ENCODE data around the gene PREPL. TPM values are rescaled to one million over a fixed set of nuclear protein-coding genes. Genes with fewer than 3 reads are reported as not detected.
"Not testable (repeated sequence)": the region's sequence is repeated elsewhere in the genome, so short reads cannot be mapped to it uniquely, and the experiment has no call there.

The PREPL gene
- total RNA-seq, 2 donors from 2014 or later: 28.9 to 42.3 TPM

DNA sequence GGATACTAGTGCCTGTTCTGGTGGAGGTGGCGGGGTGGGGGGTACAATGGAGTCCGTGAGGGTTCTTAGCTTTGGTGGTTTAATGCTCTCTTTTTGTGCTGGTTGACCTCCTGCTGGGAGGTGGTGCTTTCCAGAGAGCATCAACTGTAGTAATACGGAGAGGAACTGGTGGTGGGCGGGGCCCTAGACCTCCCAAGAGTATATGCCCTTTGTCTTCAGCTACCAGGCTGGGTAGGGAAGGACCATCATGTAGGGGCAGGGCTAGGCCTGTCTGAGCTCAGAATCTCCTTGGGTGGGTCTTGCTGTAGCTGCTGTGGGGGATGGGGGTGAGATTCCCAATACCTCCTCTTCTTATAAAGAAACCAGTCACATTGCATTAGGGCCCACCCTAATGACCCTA, 27.6 kb upstream of the PREPL start:
- H3K27ac ChIP-seq (ENCODE audit: low read depth, low read length): no peak overlapping the region
- no peaks in the 10 kb centered on the region for H3K4me1 ChIP-seq (ENCODE audit: control insufficient read depth, insufficient read depth, low read length)
- H3K9ac ChIP-seq (ENCODE audit: extremely low read depth, low read length, poor library complexity, severe bottlenecking): no peak overlapping the region
- H3K4me1 Mint-ChIP-seq: peaks cover 5% of the 10 kb centered on the region
- H3K4me3 ChIP-seq (ENCODE audit: low read length): no peak overlapping the region
- no peak for DNase-seq
- TF ChIP-seq, protein P1, sequence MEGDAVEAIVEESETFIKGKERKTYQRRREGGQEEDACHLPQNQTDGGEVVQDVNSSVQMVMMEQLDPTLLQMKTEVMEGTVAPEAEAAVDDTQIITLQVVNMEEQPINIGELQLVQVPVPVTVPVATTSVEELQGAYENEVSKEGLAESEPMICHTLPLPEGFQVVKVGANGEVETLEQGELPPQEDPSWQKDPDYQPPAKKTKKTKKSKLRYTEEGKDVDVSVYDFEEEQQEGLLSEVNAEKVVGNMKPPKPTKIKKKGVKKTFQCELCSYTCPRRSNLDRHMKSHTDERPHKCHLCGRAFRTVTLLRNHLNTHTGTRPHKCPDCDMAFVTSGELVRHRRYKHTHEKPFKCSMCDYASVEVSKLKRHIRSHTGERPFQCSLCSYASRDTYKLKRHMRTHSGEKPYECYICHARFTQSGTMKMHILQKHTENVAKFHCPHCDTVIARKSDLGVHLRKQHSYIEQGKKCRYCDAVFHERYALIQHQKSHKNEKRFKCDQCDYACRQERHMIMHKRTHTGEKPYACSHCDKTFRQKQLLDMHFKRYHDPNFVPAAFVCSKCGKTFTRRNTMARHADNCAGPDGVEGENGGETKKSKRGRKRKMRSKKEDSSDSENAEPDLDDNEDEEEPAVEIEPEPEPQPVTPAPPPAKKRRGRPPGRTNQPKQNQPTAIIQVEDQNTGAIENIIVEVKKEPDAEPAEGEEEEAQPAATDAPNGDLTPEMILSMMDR (conservative IDR thresholded peaks at IDR 0.05): no peak
- WGBS, 2 experiments (ENCODE audit: insufficient coverage in 1 of 2, insufficient read length in 1 of 2): 85 to 86% methylated on average over 1 to 4 of the region's 4 CpGs
- H3K9me3 Mint-ChIP-seq: peaks cover 30% of the 10 kb centered on the region
- peaks cover 32% of the 10 kb centered on the region for H3K36me3 Mint-ChIP-seq (ENCODE audit: low read depth)
- H3K36me3 ChIP-seq (ENCODE audit: control insufficient read depth, insufficient read depth, low read length): no peaks in the 10 kb centered on the region
- no peaks in the 10 kb centered on the region for H3K27me3 Mint-ChIP-seq (ENCODE audit: insufficient read depth)
- H3K27ac Mint-ChIP-seq: no peak overlapping the region
- H3K27me3 ChIP-seq (ENCODE audit: control insufficient read depth, insufficient read depth, low read length, poor library complexity, severe bottlenecking): no peaks in the 10 kb centered on the region
- peaks cover 28% of the 10 kb centered on the region for H3K9me3 ChIP-seq (ENCODE audit: control insufficient read depth, low read length)
- H3K4me3 Mint-ChIP-seq: no peak overlapping the region

- H3K27me3 ChIP-seq (ENCODE audit: control insufficient read depth, insufficient read depth, low read length, poor library complexity, severe bottlenecking); H3K9ac ChIP-seq (ENCODE audit: extremely low read depth, low read length, poor library complexity, severe bottlenecking); H3K36me3 ChIP-seq (ENCODE audit: control insufficient read depth, insufficient read depth, low read length); DNase-seq; H3K4me1 Mint-ChIP-seq; H3K27ac ChIP-seq (ENCODE audit: low read depth, low read length); H3K27me3 Mint-ChIP-seq (ENCODE audit: insufficient read depth); H3K4me3 ChIP-seq (ENCODE audit: low read length); H3K27ac Mint-ChIP-seq; H3K4me3 Mint-ChIP-seq; H3K4me1 ChIP-seq (ENCODE audit: control insufficient read depth, insufficient read depth, low read length): not testable (repeated sequence)
- H3K9me3 ChIP-seq (ENCODE audit: control insufficient read depth, low read length): peaks cover 28% of the 10 kb centered on the region
- Mint-ChIP-seq H3K9me3 (peaks cover 35% of the 10 kb centered on the region), H3K36me3 (ENCODE audit: low read depth) (peaks cover 46% of the 10 kb centered on the region)
- 84% methylated on average over 2 of the region's 2 CpGs; no CpG with 5 or more reads in 1 of the 2 experiments for WGBS, 2 experiments (ENCODE audit: insufficient coverage in 1 of 2, insufficient read length in 1 of 2)
Observed at GRCh38 chr2:44385226-44385625, 23.9 kb upstream of the PREPL start.

- Mint-ChIP-seq H3K27me3 (ENCODE audit: insufficient read depth) (peaks cover 49% of the 10 kb centered on the region), H3K36me3 (ENCODE audit: low read depth) (peaks cover 8% of the 10 kb centered on the region), H3K27ac (no peak overlapping the region), H3K9me3 (no peaks in the 10 kb centered on the region), H3K4me3 (no peak overlapping the region), H3K4me1 (peaks cover 13% of the 10 kb centered on the region)
- TF ChIP-seq, protein P1 (conservative IDR thresholded peaks at IDR 0.05): no peak
- Histone ChIP-seq H3K36me3 (ENCODE audit: control insufficient read depth, insufficient read depth, low read length) (no peaks in the 10 kb centered on the region), H3K9ac (ENCODE audit: extremely low read depth, low read length, poor library complexity, severe bottlenecking) (no peak overlapping the region), H3K27ac (ENCODE audit: low read depth, low read length) (no peak overlapping the region), H3K4me3 (ENCODE audit: low read length) (no peak overlapping the region), H3K27me3 (ENCODE audit: control insufficient read depth, insufficient read depth, low read length, poor library complexity, severe bottlenecking) (peaks cover 79% of the 10 kb centered on the region), H3K4me1 (ENCODE audit: control insufficient read depth, insufficient read depth, low read length) (no peaks in the 10 kb centered on the region), H3K9me3 (ENCODE audit: control insufficient read depth, low read length) (no peaks in the 10 kb centered on the region)
- DNase-seq: no peak
- 93 to 100% methylated on average over 1 of the region's 2 CpGs for WGBS, 2 experiments (ENCODE audit: insufficient coverage in 1 of 2, insufficient read length in 1 of 2)
Observed at GRCh38 chr2:44377486-44377885, 16.2 kb upstream of the PREPL start.

- TF ChIP-seq, protein P1 (conservative IDR thresholded peaks at IDR 0.05): no peak
- 73 to 79% methylated on average over 2 to 3 of the region's 3 CpGs for WGBS, 2 experiments (ENCODE audit: insufficient coverage in 1 of 2, insufficient read length in 1 of 2)
- Histone ChIP-seq H3K27me3 (ENCODE audit: control insufficient read depth, insufficient read depth, low read length, poor library complexity, severe bottlenecking) (peaks cover 49% of the 10 kb centered on the region), H3K9me3 (ENCODE audit: control insufficient read depth, low read length) (no peaks in the 10 kb centered on the region), H3K36me3 (ENCODE audit: control insufficient read depth, insufficient read depth, low read length) (no peaks in the 10 kb centered on the region), H3K4me1 (ENCODE audit: control insufficient read depth, insufficient read depth, low read length) (no peaks in the 10 kb centered on the region), H3K4me3 (ENCODE audit: low read length) (no peak overlapping the region), H3K9ac (ENCODE audit: extremely low read depth, low read length, poor library complexity, severe bottlenecking) (no peak overlapping the region), H3K27ac (ENCODE audit: low read depth, low read length) (no peak overlapping the region)
- peaks cover 2% of the 10 kb centered on the region for H3K9me3 Mint-ChIP-seq
- H3K27ac Mint-ChIP-seq: peak overlapping the region; percentile 52
- H3K4me1 Mint-ChIP-seq: peaks cover 24% of the 10 kb centered on the region
- peak; percentile 44 for DNase-seq
- H3K27me3 Mint-ChIP-seq (ENCODE audit: insufficient read depth): peaks cover 34% of the 10 kb centered on the region
- H3K4me3 Mint-ChIP-seq: no peak overlapping the region
- H3K36me3 Mint-ChIP-seq (ENCODE audit: low read depth): peaks cover 2% of the 10 kb centered on the region
Observed at GRCh38 chr2:44372246-44372645, 11.0 kb upstream of the PREPL start.

All from endodermal cell (in vitro differentiated cells).